Measurements from ENCODE around the gene CENPM. TPM values are rescaled to one million over a fixed set of nuclear protein-coding genes. Genes with fewer than 3 reads are reported as not detected.

The CENPM gene
- total RNA-seq, 2 experiments from 2014 or later: 189 to 354 TPM

GRCh38 chr22:41940832-41941765 is 5.9 kb downstream of the CENPM start:
- ChIA-PET CTCF (ENCODE audit: unreplicated experiment) (interaction anchor here (0.6 to 1.2 kb wide), 2 partner anchors 13 to 780 kb away, joined by 3 to 8 read pairs; partner anchors contain the start of gene A4GALT), POLR2A (interaction anchor here (0.8 to 1.4 kb wide), 5 partner anchors 13 to 118 kb away, joined by 3 to 9 read pairs (median 3); partner anchors contain the start of gene TNFRSF13C)
- Histone ChIP-seq H3K4me3 (ENCODE audit: low read depth, low read length, poor library complexity, severe bottlenecking) (peak overlapping the region; percentile 52), H2AFZ (ENCODE audit: low read length) (no peak overlapping the region), H3K4me2 (ENCODE audit: low read length) (peak overlapping the region; percentile 70), H3K4me1 (ENCODE audit: insufficient read depth, low read length, poor library complexity, severe bottlenecking) (peaks cover 83% of the 10 kb centered on the region), H4K20me1 (ENCODE audit: insufficient read depth, low read length) (peaks cover 4% of the 10 kb centered on the region; the same call in 1 of the 2 replicates), H3K79me2 (ENCODE audit: insufficient read depth, low read depth, low read length) (peaks cover 48% of the 10 kb centered on the region), H3K9me3 (ENCODE audit: low read length) (no peaks in the 10 kb centered on the region), H3K27ac (ENCODE audit: low read depth, low read length, poor library complexity, severe bottlenecking) (peak overlapping the region; percentile 91), H3K9me2 (ENCODE audit: insufficient read depth, low read length) (no peaks in the 10 kb centered on the region), H3K36me3 (ENCODE audit: insufficient read depth, low read length) (peaks cover 90% of the 10 kb centered on the region)
- TSS peak; percentile 25 for BruUV-seq (replicated peaks)
- peak; percentile 92 for TF ChIP-seq CTCF (conservative IDR thresholded peaks at IDR 0.05; ENCODE audit: low read length)
- no peak for TF ChIP-seq EZH2phosphoT487 (IDR thresholded peaks at IDR 0.05; ENCODE audit: borderline replicate concordance, low read depth, low read length)
- intact Hi-C loops (cut with micrococcal nuclease; ENCODE audit: unreplicated experiment): loop anchor here (2.0 kb wide), 4 partner anchors 20 to 244 kb away; no protein-coding TSS in a partner anchor
- DNase-seq (ENCODE audit: low spot score): peak; percentile 85

- H3K4me3 ChIP-seq (ENCODE audit: low read depth, low read length, poor library complexity, severe bottlenecking): peak overlapping the region; percentile 52
- H3K4me1 ChIP-seq (ENCODE audit: insufficient read depth, low read length, poor library complexity, severe bottlenecking): peaks cover 92% of the 10 kb centered on the region
- H2AFZ ChIP-seq (ENCODE audit: low read length): no peak overlapping the region
- no TSS peak for BruUV-seq (replicated peaks)
- DNase-seq (ENCODE audit: low spot score): peak; percentile 93
- intact Hi-C loops (cut with micrococcal nuclease; ENCODE audit: unreplicated experiment): loop anchor here (2.0 kb wide), 4 partner anchors 19 to 243 kb away; no protein-coding TSS in a partner anchor
- H3K79me2 ChIP-seq (ENCODE audit: insufficient read depth, low read depth, low read length): peaks cover 43% of the 10 kb centered on the region
- TF ChIP-seq EZH2phosphoT487 (IDR thresholded peaks at IDR 0.05; ENCODE audit: borderline replicate concordance, low read depth, low read length): no peak
- no peak for TF ChIP-seq CTCF (conservative IDR thresholded peaks at IDR 0.05; ENCODE audit: low read length)
- peak overlapping the region; percentile 91 for H3K27ac ChIP-seq (ENCODE audit: low read depth, low read length, poor library complexity, severe bottlenecking)
- no peaks in the 10 kb centered on the region for H3K9me2 ChIP-seq (ENCODE audit: insufficient read depth, low read length)
- ChIA-PET POLR2A (interaction anchor here (0.7 to 1.4 kb wide), 6 partner anchors 13 to 117 kb away, joined by 3 to 9 read pairs (median 3); partner anchors contain the start of gene TNFRSF13C), CTCF (ENCODE audit: unreplicated experiment) (interaction anchor here (1.2 kb wide), 1 partner anchor 12 kb away, joined by 3 read pairs; no protein-coding TSS in a partner anchor)
- peak overlapping the region; percentile 70 for H3K4me2 ChIP-seq (ENCODE audit: low read length)
- H4K20me1 ChIP-seq (ENCODE audit: insufficient read depth, low read length): peaks cover 4% of the 10 kb centered on the region; the same call in 1 of the 2 replicates
- no peaks in the 10 kb centered on the region for H3K9me3 ChIP-seq (ENCODE audit: low read length)
- peaks cover 86% of the 10 kb centered on the region for H3K36me3 ChIP-seq (ENCODE audit: insufficient read depth, low read length)
These were observed 6.7 kb downstream of the CENPM start for GRCh38 chr22:41939981-41940831.
